CD14-positive monocyte (primary cell): ENCODE data around the gene CAV1. TPM values are rescaled to one million over a fixed set of nuclear protein-coding genes. Genes with fewer than 3 reads are reported as not detected.

Source experiments
- DNase-seq, 3 donors: peaks; one replicate each; pipeline ENCODE4 v3.0.0-alpha.2; 2011 to 2022
- H2AFZ ChIP-seq: 2 replicates; pipeline ENCODE4 v1.6.0; 2012; ENCODE audit warnings: mild to moderate bottlenecking, low read depth, low read length, inconsistent platforms; ENCODE audit not compliant: insufficient read depth, poor library complexity, severe bottlenecking
- H3K27ac ChIP-seq, 2 donors: 1 replicate in 1 of 2; 2 replicates in 1 of 2; pipeline ENCODE4 v1.5.1; 2012 to 2013; ENCODE audit warnings: low read length in 2 of 2, control low read depth in 1 of 2, inconsistent platforms in 1 of 2, low read depth in 1 of 2, mild to moderate bottlenecking in 1 of 2
- H3K27me3 ChIP-seq, 2 donors: one replicate each; pipeline versions ENCODE4 v1.6.0 to v1.6.1; 2011 to 2013; ENCODE audit warnings: low read length in 2 of 2; ENCODE audit not compliant: control insufficient read depth in 2 of 2, insufficient read depth in 2 of 2
- H3K36me3 ChIP-seq, 2 donors: replicated peaks in 1 of 2; 1 replicate in 1 of 2; 2 replicates in 1 of 2; pipeline versions ENCODE4 v1.5.1 to v1.6.1; 2012 to 2013; ENCODE audit warnings: low read length in 2 of 2, control low read depth in 1 of 2, inconsistent platforms in 1 of 2, mild to moderate bottlenecking in 1 of 2; ENCODE audit not compliant: insufficient read depth in 2 of 2, control insufficient read depth in 1 of 2
- H3K4me1 ChIP-seq, 2 donors: 1 replicate in 1 of 2; 2 replicates in 1 of 2; pipeline versions ENCODE4 v1.5.1 to v1.6.1; 2012 to 2013; ENCODE audit warnings: low read length in 2 of 2, control low read depth in 1 of 2, inconsistent platforms in 1 of 2, mild to moderate bottlenecking in 1 of 2, moderate library complexity in 1 of 2; ENCODE audit not compliant: insufficient read depth in 2 of 2, control insufficient read depth in 1 of 2
- H3K4me2 ChIP-seq: replicated peaks from 2 replicates; pipeline ENCODE3; 2012; ENCODE audit warnings: low read length, moderate library complexity, mild to moderate bottlenecking; ENCODE audit not compliant: poor library complexity, severe bottlenecking; ENCODE audit errors: extremely low read depth
- H3K4me3 ChIP-seq, 3 experiments: fragments of 200-600 bp in 1 of 3; sonication (generic) in 1 of 3; replicated peaks in 1 of 3; 1 replicate in 2 of 3; 2 replicates in 1 of 3; pipeline ENCODE4 v1.5.1; 2011 to 2013; ENCODE audit warnings: low read length in 3 of 3, mild to moderate bottlenecking in 3 of 3, control low read depth in 2 of 3, low read depth in 2 of 3, inconsistent platforms in 1 of 3, moderate library complexity in 1 of 3
- H3K79me2 ChIP-seq: 2 replicates; pipeline ENCODE4 v1.6.0; 2012; ENCODE audit warnings: mild to moderate bottlenecking, control low read depth, inconsistent platforms, low read length, moderate library complexity; ENCODE audit not compliant: insufficient read depth
- H3K9ac ChIP-seq: 2 replicates; pipeline ENCODE4 v1.6.0; 2017; ENCODE audit warnings: low read length, mild to moderate bottlenecking; ENCODE audit not compliant: insufficient read depth, poor library complexity, severe bottlenecking
- H3K9me3 ChIP-seq, 2 donors: replicated peaks in 1 of 2; 1 replicate in 1 of 2; 2 replicates in 1 of 2; pipeline versions ENCODE4 v1.5.1 to v1.6.1; 2012 to 2013; ENCODE audit warnings: low read length in 2 of 2, control low read depth in 1 of 2; ENCODE audit not compliant: control insufficient read depth in 1 of 2, insufficient read depth in 1 of 2
- H4K20me1 ChIP-seq: 2 replicates; pipeline ENCODE4 v1.6.0; 2012; ENCODE audit warnings: mild to moderate bottlenecking, low read length, control low read depth, moderate library complexity; ENCODE audit not compliant: insufficient read depth
- H3K27ac Mint-ChIP-seq, 7 donors: one replicate each; pipeline ENCODE4 v1.8.0; 2020; ENCODE audit warnings: mild to moderate bottlenecking in 7 of 7, mixed read lengths in 7 of 7, moderate library complexity in 6 of 7, inconsistent platforms in 2 of 7
- H3K27me3 Mint-ChIP-seq, 3 donors: one replicate each; pipeline ENCODE4 v1.8.0; 2021 to 2022; ENCODE audit warnings: low read depth in 3 of 3, mild to moderate bottlenecking in 3 of 3, mixed read lengths in 3 of 3, moderate library complexity in 3 of 3, inconsistent platforms in 1 of 3
- H3K36me3 Mint-ChIP-seq, 2 donors: one replicate each; pipeline ENCODE4 v1.8.0; 2020; ENCODE audit warnings: mixed read lengths in 2 of 2, inconsistent platforms in 1 of 2, mild to moderate bottlenecking in 1 of 2
- H3K4me1 Mint-ChIP-seq: one replicate; pipeline ENCODE4 v1.8.0; 2020; ENCODE audit warnings: mild to moderate bottlenecking, mixed read lengths
- H3K4me3 Mint-ChIP-seq, 2 donors: one replicate each; pipeline ENCODE4 v1.8.0; 2020; ENCODE audit warnings: mild to moderate bottlenecking in 2 of 2, mixed read lengths in 2 of 2, moderate library complexity in 1 of 2
- H3K9me3 Mint-ChIP-seq, 7 donors: one replicate each; pipeline ENCODE4 v1.8.0; 2020 to 2022; ENCODE audit warnings: mixed read lengths in 7 of 7, mild to moderate bottlenecking in 6 of 7, moderate library complexity in 6 of 7, inconsistent platforms in 2 of 7
- CTCF ChIP-seq: fragments of 200-600 bp; IDR thresholded peaks from one replicate; pipeline ENCODE4 v1.8.0; 2022; ENCODE audit warnings: antibody characterized with exemption, mild to moderate bottlenecking
- WGBS: methylation state at CpG from one replicate; pipeline ENCODE4 v1.1.5; 2013; ENCODE audit warnings: missing lambda C conversion rate; ENCODE audit not compliant: insufficient coverage; 5-methylcytosine and 5-hydroxymethylcytosine counted together
- intact Hi-C, 2 donors: fragments of 100-400 bp; cut with micrococcal nuclease; formaldehyde crosslinking; loops; one replicate each; pipeline versions ENCODE4 v1.15.0 to v1.15.1; 2023
- polyA plus RNA-seq, 3 donors: library from polyadenylated mRNA; depleted of rRNA in 1 of 3; unstranded in 2 of 3; stranded (reverse) in 1 of 3; fragments of 300-500 nt in 2 of 3; fragments of >200 nt in 1 of 3; fragmentation: Illumina TruSeq in 2 of 3; gene quantifications; 1 replicate in 2 of 3; 2 replicates in 1 of 3; pipeline ENCODE4 v1.2.3, GENCODE V29; 2012 to 2021

The CAV1 gene
- polyA plus RNA-seq, 3 donors, result not detected

DNA sequence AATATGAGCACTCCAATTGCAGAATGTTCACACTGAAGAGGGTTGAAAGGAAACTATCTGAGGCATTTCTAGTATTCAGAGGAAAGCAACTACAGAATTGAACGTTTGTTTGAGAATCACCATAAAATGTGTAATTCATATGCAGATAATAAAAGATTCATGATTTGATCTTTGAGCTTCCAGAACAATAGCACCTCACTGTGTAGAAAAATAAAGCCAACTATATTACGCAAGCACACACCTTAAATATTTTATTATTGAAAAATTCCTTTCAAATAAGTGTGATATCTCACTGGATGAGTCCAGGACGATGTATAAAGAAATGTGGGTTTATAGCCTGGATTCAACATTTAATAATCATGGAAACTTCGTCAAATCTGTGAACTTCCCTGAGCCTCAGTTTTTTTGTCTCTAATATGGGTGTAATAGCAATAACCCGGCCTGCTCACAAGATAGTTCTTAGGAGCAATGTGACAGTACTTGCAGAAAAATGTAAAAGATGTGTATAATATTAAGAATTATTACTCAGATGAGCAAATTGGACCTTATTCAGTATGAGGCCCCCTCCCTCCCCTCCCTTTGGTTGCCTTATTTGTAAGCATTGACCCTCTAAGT lies 36.8 kb upstream of the CAV1 start:
- WGBS, result no CpG with 5 or more reads among the region's 5 CpGs
- Histone ChIP-seq H3K27ac (no peak overlapping the region), H3K36me3 (no peaks in the 10 kb centered on the region), H3K4me2 (no peak overlapping the region), H3K9me3 (no peaks in the 10 kb centered on the region), H3K9ac (no peak overlapping the region), H3K4me3 (no peak overlapping the region), H3K27me3 (no peaks in the 10 kb centered on the region), H3K4me1 (no peaks in the 10 kb centered on the region), H3K79me2 (no peaks in the 10 kb centered on the region), H4K20me1 (no peaks in the 10 kb centered on the region), H2AFZ (no peak overlapping the region)
- Mint-ChIP-seq H3K4me3 (no peak overlapping the region), H3K27me3 (peaks cover 2 to 5% (median 4%) of the 10 kb centered on the region in 3 donors), H3K4me1 (peaks cover 8% of the 10 kb centered on the region), H3K36me3 (no peaks in the 10 kb centered on the region), H3K9me3 (peaks cover 0 to 4% (median 0%) of the 10 kb centered on the region in 7 donors), H3K27ac (no peak overlapping the region)
- intact Hi-C loops, result no loop called here
- DNase-seq, result no peak
- TF ChIP-seq CTCF, result no peak

DNA sequence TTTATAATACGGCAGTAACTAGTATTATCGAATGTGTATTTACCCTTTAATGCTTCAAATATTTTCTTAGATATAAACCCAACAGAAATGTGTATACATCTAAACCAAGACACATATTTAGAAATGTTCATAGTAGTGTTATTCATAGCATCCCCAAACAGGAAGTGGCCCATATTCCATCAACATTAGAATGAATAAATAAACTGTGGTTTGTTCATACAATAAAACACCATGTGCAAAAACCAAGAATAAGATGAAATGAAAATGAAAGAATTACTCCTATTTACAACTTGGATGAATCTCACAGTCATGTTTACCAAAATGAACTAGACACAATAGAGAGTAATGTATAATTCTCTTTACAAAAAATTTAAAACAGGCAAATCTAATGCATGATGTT lies 34.5 kb upstream of the CAV1 start:
- TF ChIP-seq CTCF, result no peak
- DNase-seq, result no peak
- H3K4me1 ChIP-seq, result no peaks in the 10 kb centered on the region
- Mint-ChIP-seq H3K4me1 (peaks cover 7% of the 10 kb centered on the region), H3K27me3 (peaks cover 0 to 9% (median under 1%) of the 10 kb centered on the region in 3 donors), H3K27ac (no peak overlapping the region), H3K9me3 (peaks cover 0 to 4% (median 0%) of the 10 kb centered on the region in 7 donors), H3K4me3 (no peak overlapping the region), H3K36me3 (no peaks in the 10 kb centered on the region)
- H3K36me3 ChIP-seq, result no peaks in the 10 kb centered on the region
- no peaks in the 10 kb centered on the region for H3K27me3 ChIP-seq
- H3K4me3 ChIP-seq, result no peak overlapping the region
- H3K27ac ChIP-seq, result no peak overlapping the region
- WGBS, result no CpG with 5 or more reads among the region's 2 CpGs
- H3K4me2 ChIP-seq, result no peak overlapping the region
- H2AFZ ChIP-seq, result no peak overlapping the region
- intact Hi-C loops, result no loop called here
- no peaks in the 10 kb centered on the region for H3K79me2 ChIP-seq
- H4K20me1 ChIP-seq, result no peaks in the 10 kb centered on the region
- no peaks in the 10 kb centered on the region for H3K9me3 ChIP-seq
- no peak overlapping the region for H3K9ac ChIP-seq
